Neural progenitor cell (in vitro differentiated cells): Measurements from ENCODE around the gene POFUT1. TPM values are rescaled to one million over a fixed set of nuclear protein-coding genes. Genes with fewer than 3 reads are reported as not detected.

Experiments used
- DNase-seq: peaks from one replicate; pipeline ENCODE4 v3.0.0-alpha.2; 2016; ENCODE audit warnings: low spot score
- H2AFZ ChIP-seq: fragments of 200-600 bp; sonication (generic); replicated peaks from 2 replicates; pipeline ENCODE4 v1.6.1; 2016; ENCODE audit warnings: antibody characterized with exemption
- H3F3A ChIP-seq: fragments of 200-600 bp; sonication (generic); 2 replicates; pipeline ENCODE4 v1.6.1; 2016; ENCODE audit warnings: antibody characterized with exemption, low read depth
- H3K27ac ChIP-seq: fragments of 200-600 bp; sonication (generic); 2 replicates; pipeline ENCODE4 v1.5.1; 2016; ENCODE audit warnings: mild to moderate bottlenecking
- H3K27me3 ChIP-seq: fragments of 200-600 bp; sonication (generic); 2 replicates; pipeline ENCODE4 v1.6.1; 2016; ENCODE audit warnings: mild to moderate bottlenecking, moderate library complexity
- H3K36me3 ChIP-seq: fragments of 200-600 bp; sonication (generic); 2 replicates; pipeline ENCODE4 v1.5.1; 2016
- H3K4me1 ChIP-seq: fragments of 200-600 bp; sonication (generic); 2 replicates; pipeline ENCODE4 v1.6.1; 2016; ENCODE audit warnings: mixed run types
- H3K4me2 ChIP-seq: fragments of 200-600 bp; sonication (generic); 2 replicates; pipeline ENCODE4 v1.6.1; 2016
- H3K4me3 ChIP-seq: fragments of 200-600 bp; sonication (generic); 2 replicates; pipeline ENCODE4 v1.5.1; 2016
- H3K79me2 ChIP-seq: fragments of 200-600 bp; sonication (generic); 2 replicates; pipeline ENCODE4 v1.6.1; 2016; ENCODE audit warnings: low read depth
- H3K9ac ChIP-seq: fragments of 200-600 bp; sonication (generic); 2 replicates; pipeline ENCODE4 v1.6.1; 2016
- H3K9me3 ChIP-seq: fragments of 200-600 bp; sonication (generic); 2 replicates; pipeline ENCODE4 v1.5.1; 2016; ENCODE audit warnings: low read depth
- H4K20me1 ChIP-seq: fragments of 200-600 bp; sonication (generic); 2 replicates; pipeline ENCODE4 v1.6.1; 2016; ENCODE audit warnings: low read depth
- H3K27ac Mint-ChIP-seq: 3 replicates; pipeline ENCODE4 v1.8.0; 2021; ENCODE audit warnings: mixed read lengths
- H3K27me3 Mint-ChIP-seq: 2 replicates; pipeline ENCODE4 v1.8.0; 2022; ENCODE audit warnings: low read depth, mild to moderate bottlenecking, inconsistent platforms, moderate library complexity, mixed read lengths; ENCODE audit not compliant: insufficient read depth
- H3K36me3 Mint-ChIP-seq: 3 replicates; pipeline ENCODE4 v1.8.0; 2021; ENCODE audit warnings: mixed read lengths
- H3K4me1 Mint-ChIP-seq: 3 replicates; pipeline ENCODE4 v1.8.0; 2021; ENCODE audit warnings: mixed read lengths
- H3K4me3 Mint-ChIP-seq: 3 replicates; pipeline ENCODE4 v1.8.0; 2021; ENCODE audit warnings: mild to moderate bottlenecking, moderate library complexity, mixed read lengths
- H3K9me3 Mint-ChIP-seq: 3 replicates; pipeline ENCODE4 v1.8.0; 2020; ENCODE audit warnings: mixed read lengths
- EZH2 ChIP-seq: fragments of 200-600 bp; sonication (generic); IDR thresholded peaks from 2 replicates; pipeline ENCODE4 v1.6.1; 2017; ENCODE audit warnings: antibody characterized with exemption, mild to moderate bottlenecking, moderate library complexity
- EZH2phosphoT487 ChIP-seq: fragments of 200-600 bp; sonication (generic); IDR thresholded peaks from 2 replicates; pipeline ENCODE4 v1.6.1; 2017; ENCODE audit warnings: antibody characterized with exemption
- total RNA-seq: library from RNA; depleted of rRNA; stranded (reverse); fragments of >200 nt; gene quantifications from 2 replicates; pipeline ENCODE4 v1.2.3, GENCODE V29; 2015; ENCODE audit warnings: low replicate concordance
- TF ChIP-seq, protein P1 (sequence below): fragments of 200-600 bp; sonication (generic); IDR thresholded peaks from 2 replicates; pipeline ENCODE4 v1.5.1; 2017; ENCODE audit warnings: antibody characterized with exemption, mild to moderate bottlenecking

Gene POFUT1
- total RNA-seq, 1 donor from 2014 or later = 22.3 TPM

- Histone ChIP-seq H3K9me3 (no peaks in the 10 kb centered on the region), H3K27me3 (no peaks in the 10 kb centered on the region), H3F3A (peaks cover 26% of the 10 kb centered on the region), H3K27ac (no peak overlapping the region), H3K9ac (no peak overlapping the region), H3K4me3 (no peak overlapping the region), H3K79me2 (peaks cover 39% of the 10 kb centered on the region), H3K4me2 (no peak overlapping the region), H2AFZ (no peak overlapping the region), H3K36me3 (no peaks in the 10 kb centered on the region), H3K4me1 (peaks cover 10% of the 10 kb centered on the region), H4K20me1 (peaks cover 21% of the 10 kb centered on the region)
- Mint-ChIP-seq H3K4me1 (peaks cover 38% of the 10 kb centered on the region), H3K27ac (no peak overlapping the region), H3K4me3 (peak overlapping the region; percentile 49), H3K27me3 (peaks cover 7% of the 10 kb centered on the region), H3K9me3 (no peaks in the 10 kb centered on the region), H3K36me3 (peaks cover 4% of the 10 kb centered on the region)
- no peak for TF ChIP-seq EZH2
- TF ChIP-seq, protein P1, sequence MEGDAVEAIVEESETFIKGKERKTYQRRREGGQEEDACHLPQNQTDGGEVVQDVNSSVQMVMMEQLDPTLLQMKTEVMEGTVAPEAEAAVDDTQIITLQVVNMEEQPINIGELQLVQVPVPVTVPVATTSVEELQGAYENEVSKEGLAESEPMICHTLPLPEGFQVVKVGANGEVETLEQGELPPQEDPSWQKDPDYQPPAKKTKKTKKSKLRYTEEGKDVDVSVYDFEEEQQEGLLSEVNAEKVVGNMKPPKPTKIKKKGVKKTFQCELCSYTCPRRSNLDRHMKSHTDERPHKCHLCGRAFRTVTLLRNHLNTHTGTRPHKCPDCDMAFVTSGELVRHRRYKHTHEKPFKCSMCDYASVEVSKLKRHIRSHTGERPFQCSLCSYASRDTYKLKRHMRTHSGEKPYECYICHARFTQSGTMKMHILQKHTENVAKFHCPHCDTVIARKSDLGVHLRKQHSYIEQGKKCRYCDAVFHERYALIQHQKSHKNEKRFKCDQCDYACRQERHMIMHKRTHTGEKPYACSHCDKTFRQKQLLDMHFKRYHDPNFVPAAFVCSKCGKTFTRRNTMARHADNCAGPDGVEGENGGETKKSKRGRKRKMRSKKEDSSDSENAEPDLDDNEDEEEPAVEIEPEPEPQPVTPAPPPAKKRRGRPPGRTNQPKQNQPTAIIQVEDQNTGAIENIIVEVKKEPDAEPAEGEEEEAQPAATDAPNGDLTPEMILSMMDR = no peak
- no peak for TF ChIP-seq EZH2phosphoT487
- DNase-seq = no peak
Observed at GRCh38 chr20:32209850-32210605, 2.3 kb downstream of the POFUT1 start.

DNA sequence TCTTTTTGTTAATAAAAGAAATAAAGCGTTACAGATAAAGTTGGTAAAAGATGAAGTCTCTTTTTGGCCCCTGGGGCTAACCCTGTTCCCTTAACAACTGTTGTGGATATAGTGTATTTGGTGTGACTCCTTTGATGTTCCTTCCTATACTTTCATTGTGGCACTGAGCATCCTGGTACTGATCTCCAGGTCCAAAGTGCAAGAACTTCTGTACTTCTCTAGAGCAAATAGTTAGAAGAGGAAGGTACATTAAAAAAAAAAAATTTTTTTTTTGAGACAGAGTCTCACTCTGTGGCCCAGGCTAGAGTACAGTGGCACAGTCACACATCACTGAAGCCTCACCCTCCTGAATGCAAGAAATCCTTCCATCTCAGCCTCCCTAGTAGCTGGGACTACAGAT lies 6.2 kb downstream of the POFUT1 start:
- no peak overlapping the region for H3K27ac Mint-ChIP-seq
- no peak overlapping the region for H3K4me2 ChIP-seq
- no peaks in the 10 kb centered on the region for H3K9me3 Mint-ChIP-seq
- H3K27me3 Mint-ChIP-seq = peaks cover 3% of the 10 kb centered on the region
- peaks cover 12% of the 10 kb centered on the region for H3K4me1 Mint-ChIP-seq
- H3F3A ChIP-seq = peaks cover under 1% of the 10 kb centered on the region
- no peak overlapping the region for H3K9ac ChIP-seq
- H3K4me3 Mint-ChIP-seq = peak overlapping the region; percentile 31
- H3K36me3 ChIP-seq = no peaks in the 10 kb centered on the region
- H4K20me1 ChIP-seq = no peaks in the 10 kb centered on the region
- no peaks in the 10 kb centered on the region for H3K4me1 ChIP-seq
- H3K27me3 ChIP-seq = no peaks in the 10 kb centered on the region
- no peak for DNase-seq
- H3K27ac ChIP-seq = no peak overlapping the region
- H2AFZ ChIP-seq = no peak overlapping the region
- H3K4me3 ChIP-seq = no peak overlapping the region
- no peak for TF ChIP-seq EZH2phosphoT487
- TF ChIP-seq EZH2 = no peak
- TF ChIP-seq, protein P1 = no peak
- H3K36me3 Mint-ChIP-seq = peaks cover 21% of the 10 kb centered on the region
- H3K79me2 ChIP-seq = peaks cover 2% of the 10 kb centered on the region
- no peaks in the 10 kb centered on the region for H3K9me3 ChIP-seq

DNA sequence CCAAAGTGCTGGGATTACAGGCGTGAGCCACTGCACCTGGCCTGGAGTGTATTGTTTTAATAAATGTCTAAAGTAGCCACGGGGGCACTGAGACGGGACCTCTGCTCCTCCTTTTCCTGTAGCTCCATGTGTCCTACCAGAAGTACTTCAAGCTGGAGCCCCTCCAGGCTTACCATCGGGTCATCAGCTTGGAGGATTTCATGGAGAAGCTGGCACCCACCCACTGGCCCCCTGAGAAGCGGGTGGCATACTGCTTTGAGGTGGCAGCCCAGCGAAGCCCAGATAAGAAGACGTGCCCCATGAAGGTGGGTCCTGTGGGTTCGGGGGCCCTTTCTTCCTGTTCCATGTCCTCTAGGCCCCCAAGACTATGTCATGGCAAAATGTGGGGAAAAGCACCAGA lies 7.5 kb downstream of the POFUT1 start:
- H3K27ac Mint-ChIP-seq = no peak overlapping the region
- peaks cover under 1% of the 10 kb centered on the region for H3K4me1 Mint-ChIP-seq
- H2AFZ ChIP-seq = no peak overlapping the region
- no peak for DNase-seq
- H3K4me3 ChIP-seq = no peak overlapping the region
- no peaks in the 10 kb centered on the region for H3K36me3 ChIP-seq
- H3K79me2 ChIP-seq = no peaks in the 10 kb centered on the region
- no peaks in the 10 kb centered on the region for H3K27me3 Mint-ChIP-seq
- H3K4me3 Mint-ChIP-seq = no peak overlapping the region
- no peaks in the 10 kb centered on the region for H4K20me1 ChIP-seq
- no peak overlapping the region for H3K4me2 ChIP-seq
- H3K9ac ChIP-seq = no peak overlapping the region
- TF ChIP-seq, protein P1 = no peak
- no peak for TF ChIP-seq EZH2phosphoT487
- TF ChIP-seq EZH2 = no peak
- H3K27me3 ChIP-seq = no peaks in the 10 kb centered on the region
- no peaks in the 10 kb centered on the region for H3F3A ChIP-seq
- peaks cover 26% of the 10 kb centered on the region for H3K36me3 Mint-ChIP-seq
- no peaks in the 10 kb centered on the region for H3K9me3 ChIP-seq
- no peaks in the 10 kb centered on the region for H3K9me3 Mint-ChIP-seq
- H3K27ac ChIP-seq = no peak overlapping the region
- no peaks in the 10 kb centered on the region for H3K4me1 ChIP-seq
